OCI-LY7 (cell line): ENCODE measurements around the gene KLF13.

ENCODE experiments used
- CTCF ChIP-seq: fragments of 200-600 bp; sonication (generic); conservative IDR thresholded peaks from 2 replicates; pipeline ENCODE4 v1.5.1; 2014; ENCODE audit warnings: mild to moderate bottlenecking, antibody characterized with exemption, low read length, moderate library complexity, mixed read lengths
- EZH2phosphoT487 ChIP-seq: fragments of 200-600 bp; sonication (generic); IDR thresholded peaks from 2 replicates; pipeline ENCODE4 v1.6.1; 2018; ENCODE audit warnings: low read depth, borderline replicate concordance, mild to moderate bottlenecking, mixed run types, antibody characterized with exemption, low read length, moderate library complexity, mixed read lengths

GRCh38 chr15:31303726-31304648 is 22.6 kb upstream of the KLF13 start:
- TF ChIP-seq CTCF (no peak), EZH2phosphoT487 (no peak)
